ENCODE data around the gene AFF4.

Gene AFF4

DNA sequence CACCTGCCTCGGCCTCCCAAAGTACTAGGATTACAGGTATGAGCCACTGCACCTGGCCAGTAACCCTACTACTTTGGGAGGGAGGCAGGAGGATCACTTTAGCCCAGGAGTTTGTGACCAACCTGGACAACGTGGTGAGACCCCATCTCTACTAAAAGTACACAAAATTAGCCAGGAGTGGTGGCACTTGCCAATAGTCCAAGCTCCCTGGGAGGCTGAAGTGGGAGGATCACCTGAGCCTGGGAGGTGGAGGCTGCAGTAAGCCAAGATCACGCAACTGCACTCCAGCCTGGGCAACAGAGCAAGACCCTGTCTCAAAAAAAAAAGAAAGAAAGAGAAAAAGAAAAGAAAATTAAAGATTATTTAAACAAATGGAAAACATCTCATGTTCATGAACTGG, 107.4 kb downstream of the AFF4 start:
- TF ChIP-seq, protein P1, sequence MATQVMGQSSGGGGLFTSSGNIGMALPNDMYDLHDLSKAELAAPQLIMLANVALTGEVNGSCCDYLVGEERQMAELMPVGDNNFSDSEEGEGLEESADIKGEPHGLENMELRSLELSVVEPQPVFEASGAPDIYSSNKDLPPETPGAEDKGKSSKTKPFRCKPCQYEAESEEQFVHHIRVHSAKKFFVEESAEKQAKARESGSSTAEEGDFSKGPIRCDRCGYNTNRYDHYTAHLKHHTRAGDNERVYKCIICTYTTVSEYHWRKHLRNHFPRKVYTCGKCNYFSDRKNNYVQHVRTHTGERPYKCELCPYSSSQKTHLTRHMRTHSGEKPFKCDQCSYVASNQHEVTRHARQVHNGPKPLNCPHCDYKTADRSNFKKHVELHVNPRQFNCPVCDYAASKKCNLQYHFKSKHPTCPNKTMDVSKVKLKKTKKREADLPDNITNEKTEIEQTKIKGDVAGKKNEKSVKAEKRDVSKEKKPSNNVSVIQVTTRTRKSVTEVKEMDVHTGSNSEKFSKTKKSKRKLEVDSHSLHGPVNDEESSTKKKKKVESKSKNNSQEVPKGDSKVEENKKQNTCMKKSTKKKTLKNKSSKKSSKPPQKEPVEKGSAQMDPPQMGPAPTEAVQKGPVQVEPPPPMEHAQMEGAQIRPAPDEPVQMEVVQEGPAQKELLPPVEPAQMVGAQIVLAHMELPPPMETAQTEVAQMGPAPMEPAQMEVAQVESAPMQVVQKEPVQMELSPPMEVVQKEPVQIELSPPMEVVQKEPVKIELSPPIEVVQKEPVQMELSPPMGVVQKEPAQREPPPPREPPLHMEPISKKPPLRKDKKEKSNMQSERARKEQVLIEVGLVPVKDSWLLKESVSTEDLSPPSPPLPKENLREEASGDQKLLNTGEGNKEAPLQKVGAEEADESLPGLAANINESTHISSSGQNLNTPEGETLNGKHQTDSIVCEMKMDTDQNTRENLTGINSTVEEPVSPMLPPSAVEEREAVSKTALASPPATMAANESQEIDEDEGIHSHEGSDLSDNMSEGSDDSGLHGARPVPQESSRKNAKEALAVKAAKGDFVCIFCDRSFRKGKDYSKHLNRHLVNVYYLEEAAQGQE (IDR thresholded peaks at IDR 0.05; ENCODE audit: insufficient read depth in 1 of 2, low read depth in 2 of 2, low read length in 2 of 2): no peak
- no peak for TF ChIP-seq TAF1 (IDR thresholded peaks at IDR 0.05; ENCODE audit: borderline replicate concordance, insufficient read depth, low read length)
- no peak for TF ChIP-seq FOXP2 (optimal IDR thresholded peaks at IDR 0.05; ENCODE audit: borderline replicate concordance, extremely low read depth, extremely low read length, insufficient read depth)
- TF ChIP-seq SIN3A (IDR thresholded peaks at IDR 0.05; ENCODE audit: borderline replicate concordance, insufficient read depth, low read length): no peak
- TF ChIP-seq POLR2AphosphoS5 (IDR thresholded peaks at IDR 0.05; ENCODE audit: low read depth, low read length): no peak

DNA sequence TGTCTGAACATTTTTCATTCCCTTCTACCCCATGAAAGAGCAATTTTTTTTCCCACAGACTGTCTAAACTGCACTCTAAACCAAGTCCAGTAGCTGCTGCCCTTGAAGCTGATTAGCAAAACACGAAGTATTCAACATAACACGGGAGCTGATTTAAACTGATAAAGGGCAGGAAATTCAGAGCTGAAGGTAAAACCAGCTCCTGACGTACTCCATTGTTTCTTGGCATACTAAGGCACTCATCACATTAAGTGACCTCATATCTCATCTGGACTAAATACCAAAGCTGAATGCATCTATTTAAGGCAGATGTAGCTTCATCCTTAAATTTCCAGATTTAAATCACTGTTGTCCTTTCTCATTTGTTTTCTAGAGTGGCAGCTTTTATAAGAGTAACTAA, 109.1 kb downstream of the AFF4 start:
- TF ChIP-seq TAF1 (IDR thresholded peaks at IDR 0.05; ENCODE audit: borderline replicate concordance, insufficient read depth, low read length) (no peak), POLR2AphosphoS5 (IDR thresholded peaks at IDR 0.05; ENCODE audit: low read depth, low read length) (no peak), FOXP2 (optimal IDR thresholded peaks at IDR 0.05; ENCODE audit: borderline replicate concordance, extremely low read depth, extremely low read length, insufficient read depth) (no peak), SIN3A (IDR thresholded peaks at IDR 0.05; ENCODE audit: borderline replicate concordance, insufficient read depth, low read length) (no peak)

DNA sequence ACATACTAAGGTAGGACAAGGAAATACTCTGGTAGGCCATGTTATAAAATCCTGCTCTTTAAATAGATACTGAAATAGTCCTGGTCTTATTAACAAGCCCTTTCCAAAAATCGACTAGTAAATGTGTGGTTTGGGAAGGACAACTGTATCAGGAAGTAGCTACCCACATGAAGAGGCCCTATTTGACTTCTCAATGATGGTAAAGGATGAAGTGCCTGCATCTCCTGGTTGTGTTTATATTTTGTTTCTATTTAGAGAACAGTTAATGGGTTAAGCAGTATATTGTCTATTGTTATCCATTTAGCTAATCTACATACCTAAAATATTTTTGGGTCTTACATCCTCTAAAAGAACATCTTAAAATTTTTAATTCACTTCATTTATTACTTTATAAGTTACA, 109.6 kb downstream of the AFF4 start:
- TF ChIP-seq SIN3A (IDR thresholded peaks at IDR 0.05; ENCODE audit: borderline replicate concordance, insufficient read depth, low read length) (no peak), POLR2AphosphoS5 (IDR thresholded peaks at IDR 0.05; ENCODE audit: low read depth, low read length) (no peak), FOXP2 (optimal IDR thresholded peaks at IDR 0.05; ENCODE audit: borderline replicate concordance, extremely low read depth, extremely low read length, insufficient read depth) (no peak), TAF1 (IDR thresholded peaks at IDR 0.05; ENCODE audit: borderline replicate concordance, insufficient read depth, low read length) (no peak)
- TF ChIP-seq, protein P1 (IDR thresholded peaks at IDR 0.05; ENCODE audit: insufficient read depth in 1 of 2, low read depth in 2 of 2, low read length in 2 of 2): no peak

DNA sequence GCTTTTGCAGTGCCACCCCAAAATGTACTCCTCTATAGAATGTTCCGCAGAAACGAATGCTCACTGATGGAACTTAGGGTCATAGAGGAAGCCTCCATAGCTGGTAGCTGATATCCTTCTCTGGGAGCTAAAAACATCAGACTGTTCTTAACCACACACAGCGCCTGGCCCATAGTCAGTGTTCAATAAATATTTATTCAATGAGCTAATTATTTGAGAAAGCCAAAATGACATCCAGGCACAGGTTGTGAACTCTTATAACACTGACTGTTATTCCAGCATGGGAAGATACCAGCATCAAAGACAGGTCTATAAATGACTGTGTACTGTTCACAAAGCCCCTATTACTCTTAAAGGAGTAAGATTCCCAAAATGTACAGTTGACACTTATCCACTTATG, 110.1 kb downstream of the AFF4 start:
- TF ChIP-seq POLR2AphosphoS5 (IDR thresholded peaks at IDR 0.05; ENCODE audit: low read depth, low read length): no peak

DNA sequence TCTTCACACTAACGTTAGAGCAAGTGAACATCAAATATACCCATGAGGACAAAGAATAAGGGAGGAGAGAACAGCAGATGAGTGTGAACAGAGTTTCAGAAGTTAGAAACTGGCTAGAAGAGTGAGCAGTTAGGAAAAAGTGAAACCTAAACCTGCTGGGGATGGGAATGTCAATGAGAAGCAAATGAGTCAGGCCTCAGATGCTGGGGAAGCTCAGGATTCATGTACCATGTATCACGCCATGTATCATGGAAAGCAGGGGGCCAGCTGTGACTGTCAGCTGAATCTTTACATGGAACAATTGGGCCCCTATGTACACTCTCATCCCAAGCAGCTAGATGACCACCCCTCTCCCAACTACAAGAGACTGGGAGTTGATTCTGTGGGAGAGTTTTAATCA, 113.4 kb downstream of the AFF4 start:
- TF ChIP-seq, protein P1 (IDR thresholded peaks at IDR 0.05; ENCODE audit: insufficient read depth in 1 of 2, low read depth in 2 of 2, low read length in 2 of 2): no peak
- TF ChIP-seq SIN3A (IDR thresholded peaks at IDR 0.05; ENCODE audit: borderline replicate concordance, insufficient read depth, low read length): no peak
- TF ChIP-seq POLR2AphosphoS5 (IDR thresholded peaks at IDR 0.05; ENCODE audit: low read depth, low read length): no peak
- no peak for TF ChIP-seq TAF1 (IDR thresholded peaks at IDR 0.05; ENCODE audit: borderline replicate concordance, insufficient read depth, low read length)
- no peak for TF ChIP-seq FOXP2 (optimal IDR thresholded peaks at IDR 0.05; ENCODE audit: borderline replicate concordance, extremely low read depth, extremely low read length, insufficient read depth)

DNA sequence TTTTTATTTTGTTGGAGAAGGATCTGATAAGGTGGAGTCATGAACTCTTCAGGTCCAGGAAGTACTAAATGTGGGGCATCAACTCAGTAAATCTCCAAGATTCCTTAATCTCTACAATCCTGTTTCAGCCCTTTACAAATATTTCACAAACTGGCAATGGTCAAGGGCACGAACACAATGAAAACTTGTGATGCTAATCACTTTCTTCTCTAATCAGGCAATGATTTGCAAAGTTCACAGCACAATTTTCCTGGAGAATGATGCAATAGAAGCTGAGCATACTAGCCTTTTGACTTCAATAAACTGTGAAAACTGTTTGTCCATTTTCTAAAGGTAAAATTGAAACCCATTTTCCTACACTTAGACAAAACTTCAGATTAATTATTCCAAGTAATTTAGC, 114.1 kb downstream of the AFF4 start:
- TF ChIP-seq SIN3A (IDR thresholded peaks at IDR 0.05; ENCODE audit: borderline replicate concordance, insufficient read depth, low read length) (no peak), FOXP2 (optimal IDR thresholded peaks at IDR 0.05; ENCODE audit: borderline replicate concordance, extremely low read depth, extremely low read length, insufficient read depth) (no peak), TAF1 (IDR thresholded peaks at IDR 0.05; ENCODE audit: borderline replicate concordance, insufficient read depth, low read length) (no peak), POLR2AphosphoS5 (IDR thresholded peaks at IDR 0.05; ENCODE audit: low read depth, low read length) (no peak)
- TF ChIP-seq, protein P1 (IDR thresholded peaks at IDR 0.05; ENCODE audit: insufficient read depth in 1 of 2, low read depth in 2 of 2, low read length in 2 of 2): no peak

All from PFSK-1 (cell line).